DND-41 (cell line): ENCODE data around the gene ABLIM2.
"Not testable (repeated sequence)": the region's sequence is repeated elsewhere in the genome, so short reads cannot be mapped to it uniquely, and the experiment has no call there.

Source experiments
- ATAC-seq: fragments of 200-7000 bp; cut with Tn5 transposase; 3 replicates; pipeline ENCODE4 v1.9.1; 2021; ENCODE audit warnings: low read depth; ENCODE audit not compliant: insufficient read depth
- DNase-seq: peaks from one replicate; pipeline ENCODE4 v3.0.0-alpha.2; 2020
- H2AFZ ChIP-seq: 2 replicates; pipeline ENCODE4 v1.6.0; 2012; ENCODE audit warnings: low read depth, low read length
- H3K27ac ChIP-seq: 2 replicates; pipeline ENCODE4 v1.5.1; 2012; ENCODE audit warnings: low read length, inconsistent platforms
- H3K27me3 ChIP-seq: fragments of 200-600 bp; sonication (generic); 2 replicates; pipeline ENCODE4 v1.6.0; 2012; ENCODE audit warnings: low read length, mild to moderate bottlenecking, inconsistent platforms; ENCODE audit not compliant: insufficient read depth, poor library complexity
- H3K36me3 ChIP-seq: 2 replicates; pipeline ENCODE4 v1.5.1; 2012; ENCODE audit warnings: low read length, inconsistent platforms; ENCODE audit not compliant: insufficient read depth
- H3K4me1 ChIP-seq: 2 replicates; pipeline ENCODE4 v1.5.1; 2012; ENCODE audit warnings: mild to moderate bottlenecking, low read length; ENCODE audit not compliant: insufficient read depth
- H3K4me2 ChIP-seq: 2 replicates; pipeline ENCODE4 v1.6.0; 2012; ENCODE audit warnings: mild to moderate bottlenecking, moderate library complexity, low read length, inconsistent platforms; ENCODE audit not compliant: insufficient read depth
- H3K4me3 ChIP-seq, 2 experiments: fragments of 200-600 bp in 1 of 2; shearing (Covaris generic) in 1 of 2; 2 replicates each; pipeline ENCODE4 v1.5.1; 2012 to 2016; ENCODE audit warnings: inconsistent platforms in 2 of 2, low read length in 2 of 2, mild to moderate bottlenecking in 2 of 2, low read depth in 1 of 2, moderate library complexity in 1 of 2
- H3K79me2 ChIP-seq: 2 replicates; pipeline ENCODE4 v1.6.0; 2012; ENCODE audit warnings: low read length, inconsistent platforms; ENCODE audit not compliant: insufficient read depth
- H3K9ac ChIP-seq: 2 replicates; pipeline ENCODE4 v1.6.0; 2012; ENCODE audit warnings: low read depth, mild to moderate bottlenecking, inconsistent platforms, low read length, moderate library complexity
- H3K9me3 ChIP-seq: 2 replicates; pipeline ENCODE4 v1.5.1; 2012; ENCODE audit warnings: low read length, moderate library complexity, mild to moderate bottlenecking, inconsistent platforms; ENCODE audit not compliant: insufficient read depth, severe bottlenecking
- H4K20me1 ChIP-seq: 2 replicates; pipeline ENCODE4 v1.6.0; 2012; ENCODE audit warnings: low read length; ENCODE audit not compliant: insufficient read depth
- CTCF ChIP-seq: IDR thresholded peaks from 2 replicates; pipeline ENCODE4 v1.5.1; 2012; ENCODE audit warnings: borderline replicate concordance, low read length, moderate library complexity, mild to moderate bottlenecking; ENCODE audit not compliant: poor library complexity, severe bottlenecking; ENCODE audit errors: extremely low read depth
- EZH2 ChIP-seq: IDR thresholded peaks from 3 replicates; pipeline ENCODE4 v1.6.1; 2012; ENCODE audit warnings: borderline replicate concordance, low read depth, mild to moderate bottlenecking, moderate library complexity, low read length, inconsistent platforms; ENCODE audit not compliant: severe bottlenecking

ABLIM2 gene

GRCh38 chr4:8140915-8141314 lies 17.7 kb downstream of the ABLIM2 start:
- Histone ChIP-seq H3K9me3 (no peaks in the 10 kb centered on the region), H3K4me1 (no peaks in the 10 kb centered on the region), H3K9ac (no peak overlapping the region), H3K27ac (no peak overlapping the region), H3K27me3 (no peaks in the 10 kb centered on the region), H3K79me2 (no peaks in the 10 kb centered on the region), H2AFZ (no peak overlapping the region), H3K4me2 (no peak overlapping the region), H3K4me3 (no peak overlapping the region), H4K20me1 (peaks cover 3% of the 10 kb centered on the region; the same call in 1 of the 2 replicates), H3K36me3 (no peaks in the 10 kb centered on the region)
- DNase-seq (no peak), ATAC-seq (no peak)
- TF ChIP-seq EZH2 (no peak), CTCF (no peak)

- not testable (repeated sequence) for H3K4me2 ChIP-seq, H3K9ac ChIP-seq, ATAC-seq, H3K79me2 ChIP-seq, H3K4me3 ChIP-seq, H3K36me3 ChIP-seq, H3K27ac ChIP-seq, H3K9me3 ChIP-seq, H2AFZ ChIP-seq, H3K27me3 ChIP-seq, H3K4me1 ChIP-seq, H4K20me1 ChIP-seq, DNase-seq
Observed at GRCh38 chr4:8139726-8140125, 18.9 kb downstream of the ABLIM2 start.

- peaks cover 3% of the 10 kb centered on the region; the same call in 1 of the 2 replicates for H4K20me1 ChIP-seq
- H3K4me2 ChIP-seq = no peak overlapping the region
- H3K27me3 ChIP-seq = no peaks in the 10 kb centered on the region
- no peaks in the 10 kb centered on the region for H3K79me2 ChIP-seq
- no peak overlapping the region for H3K4me3 ChIP-seq
- TF ChIP-seq CTCF (no peak), EZH2 (no peak)
- ATAC-seq = no peak
- no peaks in the 10 kb centered on the region for H3K36me3 ChIP-seq
- DNase-seq = no peak
- H3K9ac ChIP-seq = no peak overlapping the region
- H3K4me1 ChIP-seq = no peaks in the 10 kb centered on the region
- no peaks in the 10 kb centered on the region for H3K9me3 ChIP-seq
- H2AFZ ChIP-seq = no peak overlapping the region
- H3K27ac ChIP-seq = no peak overlapping the region
Observed at GRCh38 chr4:8136972-8137710, 21.5 kb downstream of the ABLIM2 start.

- H3K4me1 ChIP-seq = no peaks in the 10 kb centered on the region
- H3K27me3 ChIP-seq = no peaks in the 10 kb centered on the region
- DNase-seq = no peak
- H2AFZ ChIP-seq = no peak overlapping the region
- H3K27ac ChIP-seq = no peak overlapping the region
- no peaks in the 10 kb centered on the region for H3K79me2 ChIP-seq
- no peak for ATAC-seq
- no peak overlapping the region for H3K4me3 ChIP-seq
- TF ChIP-seq CTCF (no peak), EZH2 (no peak)
- H3K9me3 ChIP-seq = no peaks in the 10 kb centered on the region
- no peaks in the 10 kb centered on the region for H3K36me3 ChIP-seq
- H4K20me1 ChIP-seq = peaks cover 6% of the 10 kb centered on the region; the same call in 1 of the 2 replicates
- H3K9ac ChIP-seq = no peak overlapping the region
- no peak overlapping the region for H3K4me2 ChIP-seq
Observed at GRCh38 chr4:8136529-8136928, 22.1 kb downstream of the ABLIM2 start.
